ENCODE results near the gene KIF25. TPM values are rescaled to one million over a fixed set of nuclear protein-coding genes. Genes with fewer than 3 reads are reported as not detected.

The KIF25 gene
- total and polyA plus RNA-seq, 9 donors = 0.32 to 1.2 (median 0.74) TPM; not detected in 4

GRCh38 chr6:168043193-168043847 lies 45.8 kb downstream of the KIF25 start:
- TF ChIP-seq CTCF (IDR thresholded peaks at IDR 0.05) (no peak), POLR2A (IDR thresholded peaks at IDR 0.05) (no peak), EP300 (IDR thresholded peaks at IDR 0.05) (no peak)
- H3K36me3 ChIP-seq = no peaks in the 10 kb centered on the region
- intact Hi-C loops (cut with DNase I) = no loop called here
- H3K27me3 ChIP-seq = no peaks in the 10 kb centered on the region
- H3K4me3 ChIP-seq = no peak overlapping the region
- no peak for DNase-seq
- peaks cover 7% of the 10 kb centered on the region for H3K4me1 ChIP-seq (ENCODE audit: insufficient read depth)
- 68 to 72% (median 72%) methylated on average over 17 of the region's 17 CpGs for WGBS, 3 donors
- H3K9me3 ChIP-seq = no peaks in the 10 kb centered on the region
- H3K27ac ChIP-seq = no peak overlapping the region

- Histone ChIP-seq H3K27me3 (no peaks in the 10 kb centered on the region), H3K36me3 (no peaks in the 10 kb centered on the region), H3K4me1 (ENCODE audit: insufficient read depth) (peaks cover 7% of the 10 kb centered on the region), H3K9me3 (no peaks in the 10 kb centered on the region), H3K4me3 (no peak overlapping the region), H3K27ac (no peak overlapping the region)
- no peak for DNase-seq
- 75 to 89% (median 87%) methylated on average over 12 to 21 of the region's 21 CpGs for WGBS, 3 donors
- TF ChIP-seq POLR2A (IDR thresholded peaks at IDR 0.05) (no peak), CTCF (IDR thresholded peaks at IDR 0.05) (no peak), EP300 (IDR thresholded peaks at IDR 0.05) (no peak)
- intact Hi-C loops (cut with DNase I) = no loop called here
Observed at GRCh38 chr6:168043848-168044415, 46.5 kb downstream of the KIF25 start.

- 91 to 95% (median 94%) methylated on average over 22 to 28 of the region's 28 CpGs for WGBS, 3 donors
- intact Hi-C loops (cut with DNase I) = no loop called here
- Histone ChIP-seq H3K27ac (no peak overlapping the region), H3K36me3 (no peaks in the 10 kb centered on the region), H3K4me1 (ENCODE audit: insufficient read depth) (peaks cover 7% of the 10 kb centered on the region), H3K27me3 (no peaks in the 10 kb centered on the region), H3K9me3 (no peaks in the 10 kb centered on the region), H3K4me3 (no peak overlapping the region)
- TF ChIP-seq EP300 (IDR thresholded peaks at IDR 0.05) (no peak), POLR2A (IDR thresholded peaks at IDR 0.05) (no peak), CTCF (IDR thresholded peaks at IDR 0.05) (no peak)
- DNase-seq = peak in 1 of 5 donors; percentile 19
Observed at GRCh38 chr6:168044521-168045130, 47.2 kb downstream of the KIF25 start.

- H3K27ac ChIP-seq = no peak overlapping the region
- peak in 1 of 5 donors; percentile 38 for DNase-seq
Observed at GRCh38 chr6:168045141-168045691, 47.7 kb downstream of the KIF25 start.

More at GRCh38 chr6:168045141-168045691, 47.7 kb downstream of the KIF25 start:
- WGBS, 3 donors = 95 to 97% (median 96%) methylated on average over 19 of the region's 19 CpGs
- intact Hi-C loops (cut with DNase I) = no loop called here
- peaks cover 7% of the 10 kb centered on the region for H3K4me1 ChIP-seq (ENCODE audit: insufficient read depth)
- H3K9me3 ChIP-seq = no peaks in the 10 kb centered on the region
- H3K4me3 ChIP-seq = no peak overlapping the region
- TF ChIP-seq POLR2A (IDR thresholded peaks at IDR 0.05) = no peak
- H3K36me3 ChIP-seq = no peaks in the 10 kb centered on the region
- no peaks in the 10 kb centered on the region for H3K27me3 ChIP-seq

Measured in ovary (tissue), 9 donors.